Measurements from ENCODE around the gene NEDD4L. TPM values are rescaled to one million over a fixed set of nuclear protein-coding genes. Genes with fewer than 3 reads are reported as not detected.

Gene NEDD4L
- total and polyA plus RNA-seq, 8 donors = 45.0 to 113 (median 66.4) TPM

DNA sequence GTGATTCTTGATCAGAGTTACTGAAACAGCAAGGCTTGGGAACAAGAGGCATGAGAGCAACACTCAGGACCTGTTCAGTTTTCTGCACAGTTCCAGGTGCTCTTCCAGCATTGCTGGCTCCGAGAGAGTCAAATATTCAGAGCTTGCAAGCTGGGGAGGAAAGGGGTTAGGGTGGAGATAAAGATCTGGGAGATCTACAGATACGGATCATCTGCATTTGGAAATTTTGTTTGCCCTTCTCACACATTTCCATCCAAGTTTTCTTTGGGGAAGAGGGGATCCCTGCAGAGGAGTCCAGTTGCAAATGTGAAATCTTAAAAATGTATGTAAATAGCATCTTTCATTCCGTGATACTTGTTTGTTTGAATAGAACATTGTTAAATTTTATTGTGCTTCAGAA is 108.2 kb downstream of the NEDD4L start:
- FAIRE-seq (no peak), ATAC-seq (no peak), DNase-seq (no peak)
- intact Hi-C loops (cut with DNase I) = no loop called here
- TF ChIP-seq, protein P1, sequence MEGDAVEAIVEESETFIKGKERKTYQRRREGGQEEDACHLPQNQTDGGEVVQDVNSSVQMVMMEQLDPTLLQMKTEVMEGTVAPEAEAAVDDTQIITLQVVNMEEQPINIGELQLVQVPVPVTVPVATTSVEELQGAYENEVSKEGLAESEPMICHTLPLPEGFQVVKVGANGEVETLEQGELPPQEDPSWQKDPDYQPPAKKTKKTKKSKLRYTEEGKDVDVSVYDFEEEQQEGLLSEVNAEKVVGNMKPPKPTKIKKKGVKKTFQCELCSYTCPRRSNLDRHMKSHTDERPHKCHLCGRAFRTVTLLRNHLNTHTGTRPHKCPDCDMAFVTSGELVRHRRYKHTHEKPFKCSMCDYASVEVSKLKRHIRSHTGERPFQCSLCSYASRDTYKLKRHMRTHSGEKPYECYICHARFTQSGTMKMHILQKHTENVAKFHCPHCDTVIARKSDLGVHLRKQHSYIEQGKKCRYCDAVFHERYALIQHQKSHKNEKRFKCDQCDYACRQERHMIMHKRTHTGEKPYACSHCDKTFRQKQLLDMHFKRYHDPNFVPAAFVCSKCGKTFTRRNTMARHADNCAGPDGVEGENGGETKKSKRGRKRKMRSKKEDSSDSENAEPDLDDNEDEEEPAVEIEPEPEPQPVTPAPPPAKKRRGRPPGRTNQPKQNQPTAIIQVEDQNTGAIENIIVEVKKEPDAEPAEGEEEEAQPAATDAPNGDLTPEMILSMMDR (IDR thresholded peaks at IDR 0.05) = no peak
- Histone ChIP-seq H3K4me3 (no peak overlapping the region), H3K9me3 (no peaks in the 10 kb centered on the region), H3K27ac (no peak overlapping the region), H3K4me1 (peaks cover 8 to 13% (median 10%) of the 10 kb centered on the region in 3 donors), H3K36me3 (no peaks in the 10 kb centered on the region), H3K27me3 (no peaks in the 10 kb centered on the region)
- 79 to 85% methylated on average over 3 of the region's 3 CpGs for WGBS, 2 donors

DNA sequence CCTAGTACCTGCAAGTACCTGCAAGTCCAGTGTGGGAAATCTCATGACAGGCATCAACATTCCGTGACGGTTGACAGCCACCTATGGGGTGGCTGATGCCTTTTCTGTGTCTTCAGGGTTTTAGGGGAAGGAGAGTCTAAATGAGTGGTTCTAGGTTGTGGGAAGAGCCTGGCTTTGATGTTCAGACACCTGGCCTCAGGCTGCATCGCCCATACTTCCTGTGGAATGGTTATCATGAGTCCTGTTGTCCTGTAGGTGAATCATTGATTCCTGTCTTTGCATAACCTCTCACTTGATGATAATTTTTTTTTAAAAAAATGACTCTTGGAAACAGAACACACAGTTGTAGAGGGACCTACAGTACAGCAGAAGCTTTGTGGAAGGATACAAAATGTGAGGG is 108.9 kb downstream of the NEDD4L start:
- 91 to 93% methylated on average over 3 of the region's 3 CpGs for WGBS, 2 donors
- Histone ChIP-seq H3K27me3 (no peaks in the 10 kb centered on the region), H3K9me3 (no peaks in the 10 kb centered on the region), H3K27ac (no peak overlapping the region), H3K4me3 (no peak overlapping the region), H3K4me1 (peaks cover 8 to 13% (median 10%) of the 10 kb centered on the region in 3 donors), H3K36me3 (no peaks in the 10 kb centered on the region)
- TF ChIP-seq, protein P1 (IDR thresholded peaks at IDR 0.05) = no peak
- no peak for FAIRE-seq
- DNase-seq = no peak
- intact Hi-C loops (cut with DNase I) = no loop called here
- ATAC-seq = no peak

DNA sequence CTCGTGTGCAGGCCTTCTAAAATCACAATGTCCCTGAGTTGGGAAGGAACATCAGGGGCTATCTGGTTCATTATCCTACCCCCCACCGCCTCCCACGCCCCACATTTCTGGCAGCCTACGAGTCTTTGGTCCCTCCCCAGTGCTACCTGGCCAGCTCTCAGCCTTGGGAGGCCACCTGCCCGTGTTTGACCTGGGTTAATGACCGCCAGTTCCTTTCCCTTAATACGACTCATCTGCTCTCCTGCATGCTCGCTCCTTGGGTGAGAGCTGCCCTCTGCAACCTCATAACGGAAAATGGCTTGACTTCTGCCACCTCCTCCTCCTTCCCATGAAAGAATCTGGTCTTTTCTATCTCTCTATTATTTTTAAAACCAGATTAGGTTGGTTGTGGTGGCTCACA is 112.5 kb downstream of the NEDD4L start:
- no peak overlapping the region for H3K27ac ChIP-seq
- intact Hi-C loops (cut with DNase I) = no loop called here

DNA sequence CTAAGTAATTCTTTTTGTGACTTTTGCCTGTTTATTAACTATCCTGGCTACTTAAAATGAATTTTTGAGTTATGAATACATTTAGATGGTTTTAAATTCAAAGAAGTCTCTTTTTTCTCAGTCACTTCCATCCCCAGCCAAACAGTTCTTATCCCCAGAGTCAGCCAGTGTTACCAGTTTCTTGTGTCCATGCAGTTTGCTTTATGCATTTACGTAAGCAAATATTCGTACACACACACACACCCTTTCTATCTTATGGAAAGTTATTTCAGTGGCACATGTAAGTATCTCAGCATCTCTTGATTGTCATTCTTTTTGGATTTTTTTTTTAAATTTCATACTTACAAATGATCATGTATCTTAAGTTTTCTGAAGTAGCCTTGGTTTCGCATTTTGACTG is 113.2 kb downstream of the NEDD4L start:
- intact Hi-C loops (cut with DNase I) = no loop called here

More for the DNA sequence above, 112.5 kb downstream of the NEDD4L start:
- no peaks in the 10 kb centered on the region for H3K9me3 ChIP-seq
- no peaks in the 10 kb centered on the region for H3K27me3 ChIP-seq
- no peak overlapping the region for H3K4me3 ChIP-seq
- TF ChIP-seq, protein P1 (IDR thresholded peaks at IDR 0.05) = no peak
- FAIRE-seq (no peak), DNase-seq (peak in 1 of 6 donors; percentile 30), ATAC-seq (peak in 3 of 4 donors; percentile 26 to 42 (median 36))
- peaks cover 4 to 13% (median 9%) of the 10 kb centered on the region in 3 donors for H3K4me1 ChIP-seq
- whole genome bisulfite sequencing, 2 donors = 64 to 71% methylated on average over 9 of the region's 9 CpGs
- H3K36me3 ChIP-seq = no peaks in the 10 kb centered on the region

DNA sequence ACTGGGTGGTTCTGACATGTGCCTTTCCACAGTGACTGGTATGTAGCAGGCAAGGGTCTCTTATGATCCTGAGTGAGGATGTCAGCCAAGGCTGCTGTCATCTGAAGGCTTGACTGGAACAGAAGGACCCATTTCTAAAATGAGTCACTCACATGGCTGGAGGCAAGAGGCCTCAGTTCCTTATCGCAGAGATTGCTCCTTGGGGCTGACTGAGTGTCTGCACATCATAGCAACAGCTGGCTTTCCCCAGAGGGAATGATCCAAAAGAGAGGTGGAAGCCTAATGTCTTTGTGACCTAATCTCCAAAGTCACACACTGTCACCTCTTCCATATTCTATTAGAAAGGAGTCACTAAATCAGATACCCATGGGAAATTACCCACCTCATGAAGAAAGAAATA is 114.0 kb downstream of the NEDD4L start:
- DNase-seq = no peak
- H3K9me3 ChIP-seq = no peaks in the 10 kb centered on the region
- no peak for ATAC-seq
- H3K4me3 ChIP-seq = no peak overlapping the region
- intact Hi-C loops (cut with DNase I) = no loop called here
- WGBS, 2 donors = 94 to 96% methylated on average over 1 of the region's 1 CpG
- H3K36me3 ChIP-seq = no peaks in the 10 kb centered on the region
- TF ChIP-seq, protein P1 (IDR thresholded peaks at IDR 0.05) = no peak
- H3K27me3 ChIP-seq = no peaks in the 10 kb centered on the region
- FAIRE-seq = no peak
- no peak overlapping the region for H3K27ac ChIP-seq
- peaks cover 4 to 13% (median 9%) of the 10 kb centered on the region in 3 donors for H3K4me1 ChIP-seq

More for the DNA sequence above, 113.2 kb downstream of the NEDD4L start:
- no peaks in the 10 kb centered on the region for H3K36me3 ChIP-seq
- H3K9me3 ChIP-seq = no peaks in the 10 kb centered on the region
- H3K27ac ChIP-seq = no peak overlapping the region
- DNase-seq (no peak), FAIRE-seq (no peak), ATAC-seq (no peak)
- H3K27me3 ChIP-seq = no peaks in the 10 kb centered on the region
- TF ChIP-seq, protein P1 (IDR thresholded peaks at IDR 0.05) = no peak
- 87 to 91% methylated on average over 3 of the region's 3 CpGs for WGBS, 2 donors
- no peak overlapping the region for H3K4me3 ChIP-seq
- peaks cover 4 to 13% (median 9%) of the 10 kb centered on the region in 3 donors for H3K4me1 ChIP-seq

Data from pancreas (tissue), 10 donors.